GM21528 (cell line): ENCODE measurements around the gene TUBA1C.
"Not testable (repeated sequence)": the region's sequence is repeated elsewhere in the genome, so short reads cannot be mapped to it uniquely, and the experiment has no call there.

Source experiments
- ATAC-seq: cut with Tn5 transposase; IDR thresholded peaks from one replicate; pipeline ENCODE4 v1.9.1; 2021; ENCODE audit warnings: mild to moderate bottlenecking, moderate library complexity; ENCODE audit not compliant: unreplicated experiment, low FRiP score

Gene TUBA1C

DNA sequence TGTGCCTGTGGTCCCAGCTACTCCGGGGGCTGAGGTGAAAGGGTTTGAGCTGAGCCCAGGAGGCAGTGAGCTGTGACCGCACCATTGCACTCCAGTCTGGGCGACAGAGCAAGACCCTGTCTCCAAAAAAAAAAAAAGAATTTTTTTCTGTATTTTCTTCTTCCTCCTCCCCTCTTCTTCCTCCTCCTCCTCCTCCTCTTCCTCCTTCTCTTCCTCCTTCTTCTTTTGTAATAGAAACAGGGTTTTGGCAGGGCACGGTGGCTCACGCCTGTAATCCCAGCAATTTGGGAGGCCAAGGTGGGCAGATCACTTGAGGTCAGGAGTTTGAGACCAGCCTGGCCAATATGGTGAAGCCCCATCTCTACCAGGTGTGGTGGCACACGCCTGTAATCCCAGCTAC is 15.7 kb downstream of the TUBA1C start:
- ATAC-seq, result not testable (repeated sequence)

DNA sequence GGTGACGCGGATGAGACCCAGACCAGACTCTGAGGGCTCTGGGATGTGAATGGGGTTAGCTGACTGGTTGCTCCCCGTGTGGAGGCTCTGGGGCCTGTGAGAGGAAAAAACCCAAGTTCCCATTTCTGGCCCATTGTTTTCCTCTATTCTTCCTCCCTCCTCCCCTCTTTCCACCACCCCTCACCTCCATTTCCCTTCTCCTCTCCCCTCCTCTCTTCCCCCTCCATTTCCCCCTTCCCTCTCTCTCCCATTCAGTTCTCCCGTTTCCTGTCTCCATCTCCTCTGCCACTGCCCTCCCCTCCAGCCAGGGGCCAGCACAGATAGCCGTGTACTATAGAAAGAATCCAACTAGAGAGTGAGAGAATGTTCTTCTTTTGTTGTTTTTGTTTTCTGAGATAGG is 17.4 kb downstream of the TUBA1C start:
- ATAC-seq, result no peak

DNA sequence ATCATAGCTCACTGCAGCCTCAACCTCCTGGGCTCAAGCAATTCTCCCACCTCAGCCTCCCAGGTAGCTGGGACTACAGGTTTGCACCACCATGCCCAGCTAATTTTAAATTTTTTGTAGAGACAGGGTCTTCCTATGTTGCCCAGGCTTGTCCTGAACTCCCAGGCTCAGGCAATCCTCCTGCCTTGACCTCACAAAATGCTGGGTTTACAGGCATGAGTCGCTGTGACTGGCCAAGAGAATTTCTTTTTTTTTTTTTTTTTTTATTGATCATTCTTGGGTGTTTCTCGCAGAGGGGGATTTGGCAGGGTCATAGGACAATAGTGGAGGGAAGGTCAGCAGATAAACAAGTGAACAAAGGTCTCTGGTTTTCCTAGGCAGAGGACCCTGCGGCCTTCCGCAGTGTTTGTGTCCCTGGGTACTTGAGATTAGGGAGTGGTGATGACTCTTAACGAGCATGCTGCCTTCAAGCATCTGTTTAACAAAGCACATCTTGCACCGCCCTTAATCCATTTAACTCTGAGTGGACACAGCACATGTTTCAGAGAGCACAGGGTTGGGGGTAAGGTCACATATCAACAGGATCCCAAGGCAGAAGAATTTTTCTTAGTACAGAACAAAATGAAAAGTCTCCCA is 18.0 kb downstream of the TUBA1C start:
- not testable (repeated sequence) for ATAC-seq

DNA sequence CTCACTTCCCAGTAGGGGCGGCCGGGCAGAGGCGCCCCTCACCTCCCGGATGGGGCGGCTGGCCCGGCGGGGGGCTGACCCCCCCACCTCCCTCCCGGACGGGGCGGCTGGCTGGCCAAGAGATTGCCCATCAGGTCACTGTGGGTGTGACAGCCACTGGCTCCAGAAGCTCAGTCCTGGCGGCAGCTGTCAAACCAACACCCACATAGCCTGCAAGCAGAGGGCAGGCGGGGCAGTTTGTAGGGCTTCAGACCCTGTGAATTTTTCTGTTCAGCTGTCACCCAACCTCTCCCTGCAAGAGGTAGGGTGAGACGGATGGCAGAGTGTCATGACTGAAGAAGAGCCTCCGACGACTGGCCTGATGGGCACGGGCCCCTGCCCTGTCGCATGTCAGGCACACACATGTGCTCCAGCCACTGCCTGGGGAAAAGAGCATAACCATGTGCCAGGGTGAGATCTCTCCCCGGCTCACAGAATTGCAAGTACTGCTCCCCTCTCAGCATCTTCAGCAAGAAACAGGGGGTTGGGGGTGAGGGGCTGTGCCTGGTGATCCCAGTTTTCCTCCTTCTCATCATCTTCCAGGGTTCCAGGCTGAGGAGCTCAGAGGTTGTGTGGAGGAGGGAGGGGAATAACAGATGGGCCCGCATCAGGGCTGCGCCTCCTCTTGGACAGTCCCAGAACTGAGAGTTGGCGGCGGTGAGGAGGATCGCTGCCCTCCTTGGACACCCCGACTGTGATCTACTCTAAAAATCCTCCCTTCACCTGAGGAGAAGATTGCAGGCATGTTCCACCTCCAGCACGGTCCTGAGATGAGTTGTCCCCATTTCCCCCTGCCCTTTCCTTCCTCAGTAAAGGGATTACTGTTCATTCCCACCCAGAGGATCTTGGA is 18.9 kb downstream of the TUBA1C start:
- no peak for ATAC-seq

DNA sequence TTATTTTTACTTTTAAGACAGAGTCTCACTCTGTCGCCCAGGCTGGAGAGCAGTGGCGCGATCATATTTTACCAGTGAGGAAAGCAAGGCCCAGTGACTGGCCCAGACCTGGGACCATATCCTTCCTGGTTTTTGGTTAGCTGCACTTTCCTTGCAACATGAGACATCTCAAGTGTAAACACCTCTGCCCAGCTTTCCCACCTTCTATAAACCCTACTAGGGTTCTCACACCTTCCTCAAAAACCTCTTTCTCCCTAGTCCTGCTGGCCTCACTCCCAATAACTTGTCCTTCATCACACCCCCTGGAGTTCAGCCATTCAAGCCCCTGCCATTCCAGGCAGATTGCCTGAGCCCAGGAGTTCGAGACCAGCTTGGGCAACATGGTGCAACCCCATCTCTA is 19.8 kb downstream of the TUBA1C start:
- no peak for ATAC-seq

DNA sequence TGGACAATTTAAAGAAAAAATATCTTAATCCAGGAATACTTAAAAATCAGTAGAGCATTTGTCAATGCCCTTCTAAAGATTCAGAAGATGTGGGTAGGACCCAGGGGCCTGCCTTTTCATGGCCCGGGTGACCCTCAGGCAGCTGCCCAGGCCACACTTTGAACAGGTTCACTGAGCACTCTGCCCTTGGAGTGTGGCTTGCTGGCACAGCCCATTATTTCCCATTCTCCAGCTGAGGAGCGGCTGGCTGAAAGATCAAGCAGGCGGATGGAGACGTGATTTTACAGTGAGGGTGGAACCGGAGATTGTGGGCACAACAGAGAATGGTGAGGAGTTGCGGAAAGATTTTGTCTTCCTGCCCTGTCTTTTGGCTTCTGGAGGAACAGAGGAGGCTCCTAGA is 23.0 kb downstream of the TUBA1C start:
- ATAC-seq, result no peak

GRCh38 chr12:49288412-49288853 is 23.6 kb downstream of the TUBA1C start:
- ATAC-seq, result no peak

GRCh38 chr12:49288922-49289555 is 24.2 kb downstream of the TUBA1C start:
- no peak for ATAC-seq

- no peak for ATAC-seq
Measured at GRCh38 chr12:49292729-49293055, 27.8 kb downstream of the TUBA1C start.

- ATAC-seq, result no peak
Measured at GRCh38 chr12:49293056-49293956, 28.4 kb downstream of the TUBA1C start.

DNA sequence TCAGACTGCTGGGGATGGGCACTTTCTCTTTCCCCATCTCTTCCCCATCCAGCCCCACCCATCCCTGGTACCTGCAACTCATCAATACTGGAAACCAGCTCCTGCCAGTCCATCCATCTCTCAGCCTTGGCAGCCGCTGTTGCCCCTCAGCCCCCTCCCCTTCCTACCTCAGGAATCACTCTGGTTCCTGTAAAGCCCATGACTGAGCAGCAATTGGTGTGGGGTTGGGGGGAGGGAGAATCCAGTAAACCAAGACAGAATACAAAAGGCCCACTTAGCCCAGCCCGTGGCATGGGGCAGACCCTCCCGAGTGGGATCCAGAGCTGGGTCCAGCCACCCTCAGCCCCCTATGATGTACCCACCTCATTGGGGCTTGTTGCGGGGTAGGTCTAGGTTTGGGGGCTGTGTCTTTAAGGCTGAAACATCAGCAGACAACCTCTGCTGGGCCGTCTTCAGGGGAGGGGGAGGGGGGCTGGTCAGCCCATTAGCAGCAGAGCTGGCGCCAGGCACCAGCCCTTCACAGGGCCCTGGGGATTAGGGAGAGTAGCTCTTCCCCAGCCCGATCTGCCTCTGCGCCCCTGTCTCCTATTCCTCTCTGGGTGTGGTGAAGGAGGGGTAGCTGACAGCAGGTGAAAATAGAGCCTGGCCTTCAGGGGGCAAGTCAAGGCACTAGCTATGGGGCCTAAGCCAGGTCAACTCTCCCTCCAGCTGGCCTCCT is 29.4 kb downstream of the TUBA1C start:
- no peak for ATAC-seq

DNA sequence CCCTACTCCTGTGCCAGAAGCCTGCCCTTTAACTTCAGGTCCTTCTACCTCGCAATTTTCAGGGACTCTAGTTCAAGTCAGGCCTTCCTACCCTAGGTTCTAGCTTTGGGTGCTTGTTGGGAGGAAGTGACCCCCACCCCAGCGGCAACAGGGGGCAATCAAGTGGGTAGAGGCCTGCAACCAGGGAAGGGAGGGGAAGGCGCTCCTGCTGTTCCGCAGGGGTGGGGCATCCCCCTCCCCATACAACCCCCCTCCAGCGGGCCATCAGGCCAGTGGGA is 29.9 kb downstream of the TUBA1C start:
- ATAC-seq, result no peak

GRCh38 chr12:49295082-49295936 is 30.4 kb downstream of the TUBA1C start, which contains the start of gene PRPH:
Gene PRPH (plus strand): TSS chr12:49295147. CDS start chr12:49295201, 54 bp downstream.
- ATAC-seq, result no peak

- ATAC-seq, result no peak
Measured at GRCh38 chr12:49296034-49296835, 31.4 kb downstream of the TUBA1C start.

DNA sequence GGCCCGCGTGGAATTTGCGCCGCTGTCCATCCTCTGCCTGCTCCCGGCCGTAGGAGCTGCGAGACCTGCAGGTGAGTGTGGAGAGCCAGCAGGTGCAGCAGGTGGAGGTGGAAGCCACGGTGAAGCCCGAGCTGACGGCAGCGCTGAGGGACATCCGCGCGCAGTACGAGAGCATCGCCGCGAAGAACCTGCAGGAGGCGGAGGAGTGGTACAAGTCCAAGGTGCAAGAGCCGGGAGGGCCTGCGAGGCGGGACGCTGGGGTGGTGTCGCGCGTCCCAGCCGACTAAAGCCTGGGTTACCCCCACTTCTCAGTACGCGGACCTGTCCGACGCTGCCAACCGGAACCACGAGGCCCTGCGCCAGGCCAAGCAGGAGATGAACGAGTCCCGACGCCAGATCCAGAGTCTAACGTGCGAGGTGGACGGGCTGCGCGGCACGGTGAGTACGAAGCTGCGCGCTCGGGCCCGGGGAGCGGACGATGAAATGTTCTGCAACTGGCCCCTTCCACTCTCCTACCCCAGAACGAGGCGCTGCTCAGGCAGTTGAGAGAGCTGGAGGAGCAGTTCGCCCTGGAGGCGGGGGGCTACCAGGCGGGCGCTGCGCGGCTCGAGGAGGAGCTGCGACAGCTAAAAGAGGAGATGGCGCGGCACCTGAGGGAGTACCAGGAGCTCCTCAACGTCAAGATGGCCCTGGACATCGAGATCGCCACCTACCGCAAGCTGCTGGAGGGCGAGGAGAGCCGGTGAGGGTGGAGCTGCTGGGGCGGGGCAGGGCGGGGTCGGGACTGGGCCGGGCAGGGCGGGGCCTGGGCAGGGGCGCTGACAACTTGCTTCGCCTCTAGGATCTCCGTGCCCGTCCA is 32.2 kb downstream of the TUBA1C start:
- ATAC-seq, result no peak

- no peak for ATAC-seq
Measured at GRCh38 chr12:49297695-49298060, 32.8 kb downstream of the TUBA1C start.

- ATAC-seq, result no peak
Measured at GRCh38 chr12:49298160-49298559, 33.3 kb downstream of the TUBA1C start.
